Measurements from ENCODE around the gene KLF15. TPM values are rescaled to one million over a fixed set of nuclear protein-coding genes. Genes with fewer than 3 reads are reported as not detected.
"Not testable (repeated sequence)": the region's sequence is repeated elsewhere in the genome, so short reads cannot be mapped to it uniquely, and the experiment has no call there.

KLF15 gene
- total RNA-seq, 1 donor from 2014 or later: 1.1 TPM

DNA sequence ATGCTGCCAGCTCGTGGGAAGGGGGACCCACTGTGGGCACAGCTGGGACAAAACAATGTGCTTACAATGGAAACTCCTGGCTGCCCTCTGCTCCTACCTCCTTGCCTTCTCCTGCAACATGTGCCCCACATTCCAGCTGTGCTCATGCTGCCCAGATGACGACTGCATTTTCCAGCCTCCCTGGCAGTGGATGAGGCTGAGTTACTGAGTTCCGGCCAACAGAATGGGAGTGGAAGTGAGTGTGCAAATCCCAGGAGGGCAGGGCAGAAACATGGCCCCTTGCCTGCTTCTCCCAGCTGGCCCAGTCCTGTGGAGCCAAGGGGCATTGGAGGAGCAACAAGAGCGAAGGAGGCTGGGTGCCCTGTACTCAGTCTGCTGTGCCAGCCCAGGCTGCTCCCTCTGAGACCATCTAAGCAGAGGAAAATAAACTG, 17.1 kb downstream of the KLF15 start:
- TF ChIP-seq, protein P1, sequence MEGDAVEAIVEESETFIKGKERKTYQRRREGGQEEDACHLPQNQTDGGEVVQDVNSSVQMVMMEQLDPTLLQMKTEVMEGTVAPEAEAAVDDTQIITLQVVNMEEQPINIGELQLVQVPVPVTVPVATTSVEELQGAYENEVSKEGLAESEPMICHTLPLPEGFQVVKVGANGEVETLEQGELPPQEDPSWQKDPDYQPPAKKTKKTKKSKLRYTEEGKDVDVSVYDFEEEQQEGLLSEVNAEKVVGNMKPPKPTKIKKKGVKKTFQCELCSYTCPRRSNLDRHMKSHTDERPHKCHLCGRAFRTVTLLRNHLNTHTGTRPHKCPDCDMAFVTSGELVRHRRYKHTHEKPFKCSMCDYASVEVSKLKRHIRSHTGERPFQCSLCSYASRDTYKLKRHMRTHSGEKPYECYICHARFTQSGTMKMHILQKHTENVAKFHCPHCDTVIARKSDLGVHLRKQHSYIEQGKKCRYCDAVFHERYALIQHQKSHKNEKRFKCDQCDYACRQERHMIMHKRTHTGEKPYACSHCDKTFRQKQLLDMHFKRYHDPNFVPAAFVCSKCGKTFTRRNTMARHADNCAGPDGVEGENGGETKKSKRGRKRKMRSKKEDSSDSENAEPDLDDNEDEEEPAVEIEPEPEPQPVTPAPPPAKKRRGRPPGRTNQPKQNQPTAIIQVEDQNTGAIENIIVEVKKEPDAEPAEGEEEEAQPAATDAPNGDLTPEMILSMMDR (IDR thresholded peaks at IDR 0.05; ENCODE audit: unreplicated experiment): no peak
- no peaks in the 10 kb centered on the region for H3K36me3 Mint-ChIP-seq
- no peaks in the 10 kb centered on the region for H3K9me3 Mint-ChIP-seq
- no peak overlapping the region for H3K27ac Mint-ChIP-seq
- no peak overlapping the region for H3K4me3 Mint-ChIP-seq
- no peaks in the 10 kb centered on the region for H3K4me1 Mint-ChIP-seq
- H3K27me3 Mint-ChIP-seq (ENCODE audit: low read depth): peaks cover 4% of the 10 kb centered on the region
- no peak for DNase-seq (ENCODE audit: low spot score in 2 of 2, unreplicated experiment in 2 of 2)

GRCh38 chr3:126339466-126339865, 17.7 kb downstream of the KLF15 start:
- Mint-ChIP-seq H3K9me3 (no peaks in the 10 kb centered on the region), H3K36me3 (no peaks in the 10 kb centered on the region), H3K27me3 (ENCODE audit: low read depth) (peaks cover 4% of the 10 kb centered on the region), H3K27ac (no peak overlapping the region), H3K4me3 (no peak overlapping the region), H3K4me1 (no peaks in the 10 kb centered on the region)
- DNase-seq (ENCODE audit: low spot score in 2 of 2, unreplicated experiment in 2 of 2): peak; percentile 6 to 19
- TF ChIP-seq, protein P1 (IDR thresholded peaks at IDR 0.05; ENCODE audit: unreplicated experiment): no peak

DNA sequence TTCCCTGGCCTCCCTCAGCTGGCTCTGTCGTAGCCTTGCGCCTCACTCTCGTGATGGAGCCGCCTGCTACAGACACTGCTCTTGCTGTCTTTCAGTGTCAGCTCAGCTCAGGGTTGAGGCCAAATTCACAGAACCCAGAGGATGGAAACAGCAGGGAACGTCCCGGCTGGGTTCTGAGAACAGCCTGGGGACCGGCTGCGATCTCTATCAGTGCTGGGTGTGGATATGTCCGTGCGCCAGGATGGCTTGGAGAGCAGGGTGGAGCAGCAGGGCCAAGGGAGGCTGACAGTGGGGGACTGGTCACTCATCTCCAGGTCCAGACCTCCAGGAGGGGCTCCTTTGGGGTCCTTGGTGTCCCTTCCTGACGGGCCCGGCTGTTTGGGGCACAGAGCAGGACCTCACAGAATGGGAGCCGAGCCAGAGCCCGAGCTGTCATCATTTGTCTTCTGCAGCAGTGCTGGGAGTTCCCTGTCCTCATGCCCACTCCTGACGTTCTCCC, 18.4 kb downstream of the KLF15 start:
- no peaks in the 10 kb centered on the region for H3K9me3 Mint-ChIP-seq
- DNase-seq (ENCODE audit: low spot score in 2 of 2, unreplicated experiment in 2 of 2): peak; percentile 12 to 32
- H3K4me3 Mint-ChIP-seq: no peak overlapping the region
- TF ChIP-seq, protein P1 (IDR thresholded peaks at IDR 0.05; ENCODE audit: unreplicated experiment): no peak
- H3K27me3 Mint-ChIP-seq (ENCODE audit: low read depth): peaks cover 4% of the 10 kb centered on the region
- no peaks in the 10 kb centered on the region for H3K36me3 Mint-ChIP-seq
- H3K4me1 Mint-ChIP-seq: no peaks in the 10 kb centered on the region
- no peak overlapping the region for H3K27ac Mint-ChIP-seq

DNA sequence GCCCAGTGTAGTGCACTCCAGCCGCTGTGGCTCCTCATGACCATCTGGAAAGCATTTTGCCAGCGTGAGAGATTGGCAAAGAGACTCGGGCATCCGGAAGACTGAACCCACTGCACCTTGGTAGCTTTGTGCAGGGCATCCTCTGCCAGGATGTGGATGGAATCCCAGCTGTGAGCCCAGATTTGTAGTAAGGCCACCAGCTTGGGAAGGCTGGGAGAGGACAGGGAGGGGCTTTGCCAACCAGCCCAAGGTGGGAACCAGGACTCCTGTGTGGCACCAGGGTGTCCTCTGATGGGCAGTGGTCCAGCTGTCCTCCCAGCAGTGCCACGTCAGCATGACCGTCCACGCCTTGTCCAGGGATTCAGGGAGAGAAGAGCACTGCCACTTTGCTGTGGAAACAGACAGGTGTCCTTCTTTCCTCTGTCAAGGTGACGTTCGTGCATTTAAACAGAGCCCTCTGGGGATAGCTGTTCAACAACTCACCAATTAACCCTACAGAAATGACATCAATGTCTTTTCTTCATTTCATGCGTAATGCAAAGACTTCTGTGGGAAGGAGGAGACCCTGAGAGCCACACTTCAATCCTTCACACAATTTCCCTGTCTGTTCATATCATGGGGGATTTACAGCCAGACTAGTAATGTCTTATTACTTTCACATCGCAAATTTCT, 19.1 kb downstream of the KLF15 start:
- H3K4me3 Mint-ChIP-seq: no peak overlapping the region
- H3K9me3 Mint-ChIP-seq: no peaks in the 10 kb centered on the region
- H3K27me3 Mint-ChIP-seq (ENCODE audit: low read depth): peaks cover 4% of the 10 kb centered on the region
- H3K27ac Mint-ChIP-seq: no peak overlapping the region
- peak; percentile 12 to 21 for DNase-seq (ENCODE audit: low spot score in 2 of 2, unreplicated experiment in 2 of 2)
- no peaks in the 10 kb centered on the region for H3K36me3 Mint-ChIP-seq
- no peaks in the 10 kb centered on the region for H3K4me1 Mint-ChIP-seq
- TF ChIP-seq, protein P1 (IDR thresholded peaks at IDR 0.05; ENCODE audit: unreplicated experiment): no peak

DNA sequence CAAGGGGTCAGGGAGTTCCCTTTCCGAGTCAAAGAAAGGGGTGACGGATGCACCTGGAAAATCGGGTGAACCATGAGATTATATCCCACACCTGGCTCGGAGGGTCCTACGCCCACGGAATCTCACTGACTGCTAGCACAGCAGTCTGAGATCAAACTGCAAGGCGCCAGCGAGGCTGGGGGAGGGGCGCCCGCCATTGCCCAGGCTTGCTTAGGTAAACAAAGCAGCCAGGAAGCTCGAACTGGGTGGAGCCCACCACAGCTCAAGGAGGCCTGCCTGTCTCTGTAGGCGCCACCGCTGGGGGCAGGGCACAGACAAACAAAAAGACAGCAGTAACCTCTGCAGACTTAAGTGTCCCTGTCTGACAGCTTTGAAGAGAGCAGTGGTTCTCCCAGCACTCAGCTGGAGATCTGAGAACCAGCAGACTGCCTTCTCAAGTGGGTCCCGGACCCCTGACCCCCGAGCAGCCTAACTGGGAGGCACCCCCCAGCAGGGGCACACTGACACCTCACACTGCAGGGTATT, 25.3 kb downstream of the KLF15 start:
- H3K9me3 Mint-ChIP-seq: peaks cover 40% of the 10 kb centered on the region
- H3K4me3 Mint-ChIP-seq; H3K4me1 Mint-ChIP-seq; H3K27me3 Mint-ChIP-seq (ENCODE audit: low read depth); H3K27ac Mint-ChIP-seq; H3K36me3 Mint-ChIP-seq: not testable (repeated sequence)
- DNase-seq (ENCODE audit: low spot score in 2 of 2, unreplicated experiment in 2 of 2): peak in 1 of 2 experiments; percentile 1

GRCh38 chr3:126329927-126330725, 27.1 kb downstream of the KLF15 start:
- H3K36me3 Mint-ChIP-seq: peaks cover 4% of the 10 kb centered on the region

More at GRCh38 chr3:126329927-126330725, 27.1 kb downstream of the KLF15 start:
- TF ChIP-seq, protein P1 (IDR thresholded peaks at IDR 0.05; ENCODE audit: unreplicated experiment): no peak
- H3K9me3 Mint-ChIP-seq: peaks cover 45% of the 10 kb centered on the region
- no peaks in the 10 kb centered on the region for H3K4me1 Mint-ChIP-seq
- H3K27me3 Mint-ChIP-seq (ENCODE audit: low read depth): no peaks in the 10 kb centered on the region
- no peak overlapping the region for H3K4me3 Mint-ChIP-seq
- DNase-seq (ENCODE audit: low spot score in 2 of 2, unreplicated experiment in 2 of 2): peak in 1 of 2 experiments; percentile 16
- H3K27ac Mint-ChIP-seq: no peak overlapping the region
